CD4-positive, alpha-beta T cell treated with Interleukin-6 at 100 ng/mL for 8 hours (primary cell): ENCODE results near the gene UQCR11.

ENCODE experiments used
- DNase-seq: peaks from one replicate; pipeline ENCODE4 v3.0.0-alpha.2; 2020; ENCODE audit warnings: mixed read lengths, low spot score

The UQCR11 gene

DNA sequence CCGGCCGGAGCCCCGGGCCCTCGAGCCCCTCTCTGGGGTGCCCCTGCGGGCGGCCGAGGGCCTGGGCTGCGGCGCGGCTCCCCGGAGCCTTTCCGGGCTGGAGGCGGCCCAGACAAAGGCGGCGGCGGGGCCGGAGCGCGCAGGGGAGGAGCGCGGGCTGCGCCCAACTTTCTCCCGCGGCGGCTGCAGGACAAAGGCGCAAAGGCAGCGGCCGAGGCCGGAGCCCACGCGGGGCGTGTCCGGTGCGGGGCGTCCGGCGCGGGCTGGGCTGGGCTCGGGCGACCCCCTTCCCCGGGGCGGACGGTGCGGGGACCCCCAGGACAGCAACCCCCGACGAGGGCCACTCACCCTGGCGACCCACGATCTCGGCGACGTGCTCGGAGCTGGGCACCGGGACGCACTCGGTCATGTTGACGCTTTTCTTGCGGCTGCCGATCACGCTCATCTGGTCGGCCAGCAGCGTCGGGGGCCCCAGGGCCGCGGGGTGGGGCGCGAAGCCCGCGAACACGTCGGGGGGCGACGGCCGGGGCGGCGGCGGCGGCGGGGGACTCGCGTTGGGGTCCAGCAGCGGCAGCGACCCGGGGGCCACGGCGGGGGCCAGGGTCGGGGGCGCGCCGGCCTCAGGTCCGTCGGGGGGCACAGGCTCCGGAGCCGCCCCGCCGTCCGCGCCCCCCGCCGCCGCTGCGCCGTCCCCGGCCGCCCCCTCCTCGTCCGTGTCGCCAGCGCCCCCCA, 38.0 kb downstream of the UQCR11 start:
- no peak for DNase-seq

GRCh38 chr19:1566392-1567115, 38.7 kb downstream of the UQCR11 start:
- DNase-seq = no peak

- DNase-seq = no peak
Measured at GRCh38 chr19:1563251-1563650, 42.0 kb downstream of the UQCR11 start.

- no peak for DNase-seq
Measured at GRCh38 chr19:1561236-1561842, 43.9 kb downstream of the UQCR11 start.

- no peak for DNase-seq
Measured at GRCh38 chr19:1560286-1560882, 44.9 kb downstream of the UQCR11 start.

GRCh38 chr19:1558552-1558951, 46.7 kb downstream of the UQCR11 start:
- DNase-seq = no peak

DNA sequence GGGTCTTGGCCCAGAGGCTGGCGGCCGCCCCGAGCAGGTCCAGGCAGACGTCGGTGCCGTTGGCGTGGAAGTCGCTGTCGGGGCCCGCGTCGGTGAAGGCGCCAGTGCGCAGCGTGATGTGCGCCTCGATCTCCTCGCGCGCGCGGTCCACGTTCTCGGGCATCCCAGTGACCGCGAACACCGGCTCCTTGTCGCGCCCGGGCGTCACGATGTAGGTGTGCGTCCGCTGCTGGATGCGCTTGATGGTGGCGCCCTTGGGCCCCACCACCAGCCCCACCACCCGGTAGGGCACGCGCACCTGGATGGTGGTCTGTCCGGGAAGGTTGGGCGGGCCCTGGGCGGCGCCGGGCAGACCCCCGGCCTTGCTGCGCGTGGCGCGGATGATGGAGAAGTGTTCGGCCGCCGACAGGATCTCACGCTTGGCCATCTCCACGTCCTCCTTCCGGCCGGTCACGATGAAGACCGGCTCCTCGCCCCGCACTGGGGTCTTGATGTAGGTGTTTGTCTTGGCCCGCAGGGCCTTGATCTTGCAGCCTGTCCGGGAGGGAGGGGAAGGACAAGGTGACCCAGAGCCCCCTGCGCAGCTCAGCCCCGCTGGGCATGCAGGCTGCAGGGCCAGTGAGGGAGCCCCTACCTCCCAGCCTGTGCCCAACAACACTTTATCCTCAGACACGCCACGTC, 48.7 kb downstream of the UQCR11 start:
- no peak for DNase-seq

- DNase-seq = no peak
Measured at GRCh38 chr19:1555487-1556389, 49.5 kb downstream of the UQCR11 start.

DNA sequence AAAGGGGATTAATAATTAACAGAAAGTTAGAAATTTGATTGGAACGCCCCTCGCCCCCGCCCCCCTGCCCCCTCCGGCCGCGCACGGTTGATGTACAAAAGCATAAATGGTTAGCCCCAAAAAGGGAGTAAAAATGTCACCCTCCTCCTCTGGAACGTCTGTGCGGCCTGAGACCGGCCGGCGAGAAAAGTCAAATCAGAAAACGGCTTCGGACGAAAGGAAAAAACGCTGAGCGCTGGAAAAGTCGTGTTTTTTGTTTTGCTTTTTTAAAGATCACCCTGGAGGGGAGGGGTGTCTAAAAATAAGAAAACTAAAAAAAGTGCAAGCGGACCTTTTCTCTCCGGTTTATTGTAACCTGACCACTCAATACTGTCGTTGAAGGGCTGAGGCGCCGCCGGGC, 50.3 kb downstream of the UQCR11 start:
- no peak for DNase-seq

DNA sequence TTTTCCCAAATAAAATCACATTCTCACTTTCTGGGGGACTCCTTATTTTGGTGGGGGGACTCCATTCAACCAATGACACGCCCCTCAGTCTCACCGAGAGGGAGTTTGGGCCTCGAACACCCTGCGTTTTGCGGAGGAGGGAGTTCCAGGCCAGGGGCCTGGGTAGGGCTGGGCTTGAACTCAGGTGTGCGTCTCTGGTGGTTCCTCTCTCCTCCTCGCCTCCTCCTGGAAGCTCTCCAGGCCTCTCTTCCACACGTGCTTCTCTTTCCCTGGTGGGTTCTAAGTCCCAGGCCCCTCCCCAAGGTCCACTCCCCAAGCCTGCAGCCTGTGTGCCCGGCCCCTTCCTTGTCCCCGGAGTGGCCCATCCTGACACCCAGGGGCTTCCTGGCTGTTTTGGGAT, 51.8 kb downstream of the UQCR11 start:
- no peak for DNase-seq

- DNase-seq = no peak
Measured at GRCh38 chr19:1551068-1552040, 53.9 kb downstream of the UQCR11 start.

DNA sequence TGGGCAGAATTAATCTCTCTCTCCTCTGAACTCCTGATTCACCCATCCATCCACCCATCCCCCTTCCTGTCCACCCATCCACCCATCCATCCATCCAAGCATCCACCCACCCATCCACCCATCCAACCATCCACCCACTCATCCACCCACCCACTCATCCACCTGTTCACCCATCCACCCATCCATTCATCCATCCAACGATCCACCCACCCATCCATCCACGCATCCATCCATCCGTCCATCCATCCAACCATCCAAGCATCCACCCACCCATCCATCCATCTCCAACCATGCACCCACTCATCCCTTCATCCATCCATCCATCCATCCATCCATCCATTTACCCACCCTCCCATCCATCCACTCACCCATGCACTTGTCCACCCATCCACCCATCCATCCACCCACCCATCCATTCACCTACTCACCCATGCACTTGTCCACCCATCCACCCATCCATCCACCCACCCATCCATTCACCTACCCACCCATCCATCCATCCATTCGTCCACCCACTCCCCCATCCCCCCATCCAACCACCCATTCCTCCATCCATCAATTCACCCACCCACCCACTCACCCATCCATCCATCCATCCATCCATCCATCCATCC, 55.8 kb downstream of the UQCR11 start:
- DNase-seq = no peak
